Measurements from ENCODE around the gene BTBD2. TPM values are rescaled to one million over a fixed set of nuclear protein-coding genes. Genes with fewer than 3 reads are reported as not detected.
A peak's percentile ranks its signal among the peaks of the same experiment; 100 is the strongest.

Gene BTBD2
- total RNA-seq, 1 experiment from 2014 or later, result 110 TPM

DNA sequence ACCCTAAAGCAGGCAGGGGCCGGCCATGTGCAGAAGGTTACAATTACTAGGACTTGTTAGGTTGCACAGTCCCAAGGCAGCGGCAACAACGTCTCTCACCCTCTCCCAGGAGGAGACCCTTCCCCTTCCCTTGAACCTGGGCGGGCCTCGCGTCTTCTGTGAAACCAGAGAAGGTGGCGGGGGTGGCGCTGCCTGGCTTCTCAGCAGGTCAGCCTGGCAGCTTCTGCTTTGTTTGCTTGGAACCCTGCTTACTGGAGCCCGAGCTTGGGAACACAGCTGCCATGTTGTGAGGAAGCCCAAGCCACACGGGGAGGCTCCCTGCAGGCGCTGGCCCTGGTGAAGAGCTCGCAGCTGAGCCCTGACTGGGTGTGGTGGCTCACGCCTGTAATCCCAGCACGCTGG, 20.1 kb upstream of the BTBD2 start:
- no peak overlapping the region for H2BK120ac ChIP-seq (ENCODE audit: low read depth, low read length, poor library complexity, severe bottlenecking)
- peak overlapping the region; percentile 88 for H3K18ac ChIP-seq (ENCODE audit: insufficient read length, low read depth, low read length)
- H3K27ac ChIP-seq (ENCODE audit: insufficient read length, low read depth, low read length), result peak overlapping the region; percentile 3
- H3K79me1 ChIP-seq (ENCODE audit: insufficient read depth, low read depth, low read length, poor library complexity, severe bottlenecking), result no peaks in the 10 kb centered on the region
- H3K9ac ChIP-seq (ENCODE audit: extremely low read depth, insufficient read length, low read length), result no peak overlapping the region
- no peak overlapping the region for H2BK5ac ChIP-seq (ENCODE audit: insufficient read length, low read length)
- H4K5ac ChIP-seq (ENCODE audit: insufficient read length, low read depth, low read length), result no peak overlapping the region
- no peak overlapping the region for H2AFZ ChIP-seq (ENCODE audit: low read length)
- no peak overlapping the region for H3K4me2 ChIP-seq (ENCODE audit: insufficient read depth, insufficient read length, low read length)
- H3K9me3 Mint-ChIP-seq, result peaks cover 6 to 10% of the 10 kb centered on the region in 2 experiments; a peak in 4 of 5 replicates
- no peak overlapping the region; the same call in 1 of the 2 replicates for H3K14ac ChIP-seq (ENCODE audit: insufficient read depth, low read length)
- no peaks in the 10 kb centered on the region; the same call in 1 of the 2 replicates for H3K4me1 ChIP-seq (ENCODE audit: insufficient read depth, low read length)
- H2AK5ac ChIP-seq (ENCODE audit: insufficient read length, low read length), result no peak overlapping the region
- WGBS (ENCODE audit: extremely low coverage, insufficient read length, low lambda C conversion rate), result no CpG with 5 or more reads among the region's 14 CpGs
- H2BK20ac ChIP-seq (ENCODE audit: low read depth, low read length, poor library complexity, severe bottlenecking), result no peak overlapping the region
- H4K20me1 ChIP-seq (ENCODE audit: control insufficient read depth, insufficient read depth, insufficient read length), result no peaks in the 10 kb centered on the region
- no peak overlapping the region for H4K91ac ChIP-seq (ENCODE audit: insufficient read length, low read depth, low read length)
- no peaks in the 10 kb centered on the region; the same call in 1 of the 2 replicates for H3K27me3 Mint-ChIP-seq (ENCODE audit: low read depth)
- no peaks in the 10 kb centered on the region for H3K9me3 ChIP-seq (ENCODE audit: control insufficient read depth, low read depth, low read length)
- H3K4me3 Mint-ChIP-seq, result no peak overlapping the region
- H2BK15ac ChIP-seq (ENCODE audit: low read depth, low read length), result no peak overlapping the region
- no peaks in the 10 kb centered on the region for H3K79me2 ChIP-seq (ENCODE audit: insufficient read depth, low read length)
- no peak overlapping the region for H2BK12ac ChIP-seq (ENCODE audit: insufficient read length, low read depth, low read length)
- no peak overlapping the region for H3K23ac ChIP-seq (ENCODE audit: insufficient read length, low read depth, low read length)
- H3T11ph ChIP-seq (ENCODE audit: low read length), result no peak overlapping the region
- H3K27me3 ChIP-seq (ENCODE audit: insufficient read depth, low read length), result no peaks in the 10 kb centered on the region
- H3K4ac ChIP-seq (ENCODE audit: low read depth, low read length), result peak overlapping the region; percentile 37
- peaks cover 9 to 29% of the 10 kb centered on the region in 2 experiments for H3K4me1 Mint-ChIP-seq
- TF ChIP-seq, protein P1, sequence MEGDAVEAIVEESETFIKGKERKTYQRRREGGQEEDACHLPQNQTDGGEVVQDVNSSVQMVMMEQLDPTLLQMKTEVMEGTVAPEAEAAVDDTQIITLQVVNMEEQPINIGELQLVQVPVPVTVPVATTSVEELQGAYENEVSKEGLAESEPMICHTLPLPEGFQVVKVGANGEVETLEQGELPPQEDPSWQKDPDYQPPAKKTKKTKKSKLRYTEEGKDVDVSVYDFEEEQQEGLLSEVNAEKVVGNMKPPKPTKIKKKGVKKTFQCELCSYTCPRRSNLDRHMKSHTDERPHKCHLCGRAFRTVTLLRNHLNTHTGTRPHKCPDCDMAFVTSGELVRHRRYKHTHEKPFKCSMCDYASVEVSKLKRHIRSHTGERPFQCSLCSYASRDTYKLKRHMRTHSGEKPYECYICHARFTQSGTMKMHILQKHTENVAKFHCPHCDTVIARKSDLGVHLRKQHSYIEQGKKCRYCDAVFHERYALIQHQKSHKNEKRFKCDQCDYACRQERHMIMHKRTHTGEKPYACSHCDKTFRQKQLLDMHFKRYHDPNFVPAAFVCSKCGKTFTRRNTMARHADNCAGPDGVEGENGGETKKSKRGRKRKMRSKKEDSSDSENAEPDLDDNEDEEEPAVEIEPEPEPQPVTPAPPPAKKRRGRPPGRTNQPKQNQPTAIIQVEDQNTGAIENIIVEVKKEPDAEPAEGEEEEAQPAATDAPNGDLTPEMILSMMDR (conservative IDR thresholded peaks at IDR 0.05), result no peak
- no peak overlapping the region for H4K8ac ChIP-seq (replicated peaks; ENCODE audit: insufficient read length, low read depth, low read length)
- peaks cover 0 to 15% (median 14%) of the 10 kb centered on the region in 3 experiments; a peak in 5 of 7 replicates for H3K36me3 Mint-ChIP-seq (ENCODE audit: insufficient read depth in 1 of 3, low read depth in 3 of 3)
- peak overlapping the region in 1 of 3 experiments; percentile 97; a peak in 3 of 7 replicates for H3K27ac Mint-ChIP-seq
- no peaks in the 10 kb centered on the region for H3K23me2 ChIP-seq (ENCODE audit: insufficient read length, low read depth, low read length, poor library complexity, severe bottlenecking)
- H3K56ac ChIP-seq (ENCODE audit: insufficient read length, low read depth, low read length), result no peak overlapping the region
- peak; percentile 83 for DNase-seq
